ENCODE data around the gene TCF4.

- TF ChIP-seq SP1 (IDR thresholded peaks at IDR 0.05) (no peak), TARDBP (IDR thresholded peaks at IDR 0.05) (no peak)
Observed at GRCh38 chr18:55369346-55369745, 218.6 kb downstream of the TCF4 start.

Measured in HEK293T (cell line).